ENCODE data around the gene CPNE9.

Gene CPNE9

DNA sequence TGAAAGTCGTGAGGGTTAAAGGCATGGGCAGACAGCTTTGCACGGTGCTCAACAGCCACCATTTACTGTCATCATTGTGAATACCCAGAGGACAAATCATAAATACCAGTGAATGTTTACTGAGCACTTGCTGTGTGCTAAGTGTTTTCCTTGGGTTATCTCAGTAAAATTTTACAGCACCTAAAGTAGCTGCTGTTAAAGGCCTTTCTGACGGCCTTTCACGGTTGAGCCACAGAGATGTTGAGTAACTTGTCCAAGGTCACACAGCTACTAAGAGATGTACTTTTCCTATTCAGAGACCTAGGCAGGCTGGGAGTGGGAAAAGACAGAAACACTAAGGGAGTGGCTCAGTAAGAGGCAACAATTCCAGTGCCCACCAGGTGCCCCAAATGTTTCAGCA, 393 bp upstream of the CPNE9 start:
- Histone ChIP-seq H3K4me1 (no peaks in the 10 kb centered on the region), H3K4me3 (ENCODE audit: low read depth, low read length) (peak overlapping the region; percentile 14; the same call in 1 of the 2 replicates), H3K36me3 (no peaks in the 10 kb centered on the region)

GRCh38 chr3:9704347-9705322, 1.0 kb downstream of the CPNE9 start:
- peak overlapping the region; percentile 57 for H3K4me3 ChIP-seq (ENCODE audit: low read depth, low read length)
- H3K27me3 ChIP-seq: no peaks in the 10 kb centered on the region
- no peaks in the 10 kb centered on the region for H3K9me3 ChIP-seq
- H3K36me3 ChIP-seq: no peaks in the 10 kb centered on the region
- DNase-seq: peak; percentile 76
- TF ChIP-seq, protein P1, sequence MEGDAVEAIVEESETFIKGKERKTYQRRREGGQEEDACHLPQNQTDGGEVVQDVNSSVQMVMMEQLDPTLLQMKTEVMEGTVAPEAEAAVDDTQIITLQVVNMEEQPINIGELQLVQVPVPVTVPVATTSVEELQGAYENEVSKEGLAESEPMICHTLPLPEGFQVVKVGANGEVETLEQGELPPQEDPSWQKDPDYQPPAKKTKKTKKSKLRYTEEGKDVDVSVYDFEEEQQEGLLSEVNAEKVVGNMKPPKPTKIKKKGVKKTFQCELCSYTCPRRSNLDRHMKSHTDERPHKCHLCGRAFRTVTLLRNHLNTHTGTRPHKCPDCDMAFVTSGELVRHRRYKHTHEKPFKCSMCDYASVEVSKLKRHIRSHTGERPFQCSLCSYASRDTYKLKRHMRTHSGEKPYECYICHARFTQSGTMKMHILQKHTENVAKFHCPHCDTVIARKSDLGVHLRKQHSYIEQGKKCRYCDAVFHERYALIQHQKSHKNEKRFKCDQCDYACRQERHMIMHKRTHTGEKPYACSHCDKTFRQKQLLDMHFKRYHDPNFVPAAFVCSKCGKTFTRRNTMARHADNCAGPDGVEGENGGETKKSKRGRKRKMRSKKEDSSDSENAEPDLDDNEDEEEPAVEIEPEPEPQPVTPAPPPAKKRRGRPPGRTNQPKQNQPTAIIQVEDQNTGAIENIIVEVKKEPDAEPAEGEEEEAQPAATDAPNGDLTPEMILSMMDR (IDR thresholded peaks at IDR 0.05; ENCODE audit: low read depth, low read length): no peak
- H3K4me1 ChIP-seq: no peaks in the 10 kb centered on the region

More for the DNA sequence above, 393 bp upstream of the CPNE9 start:
- DNase-seq: no peak
- no peaks in the 10 kb centered on the region for H3K9me3 ChIP-seq
- TF ChIP-seq, protein P1 (IDR thresholded peaks at IDR 0.05; ENCODE audit: low read depth, low read length): no peak
- no peaks in the 10 kb centered on the region for H3K27me3 ChIP-seq

- Histone ChIP-seq H3K4me3 (ENCODE audit: low read depth, low read length) (no peak overlapping the region), H3K9me3 (no peaks in the 10 kb centered on the region), H3K27me3 (no peaks in the 10 kb centered on the region; the same call in 1 of the 2 replicates), H3K36me3 (no peaks in the 10 kb centered on the region), H3K4me1 (no peaks in the 10 kb centered on the region)
- TF ChIP-seq, protein P1 (IDR thresholded peaks at IDR 0.05; ENCODE audit: low read depth, low read length): no peak
- DNase-seq: no peak
Measured at GRCh38 chr3:9710174-9710739, 6.6 kb downstream of the CPNE9 start.

- no peak for DNase-seq
- TF ChIP-seq, protein P1 (IDR thresholded peaks at IDR 0.05; ENCODE audit: low read depth, low read length): no peak
- no peak overlapping the region for H3K4me3 ChIP-seq (ENCODE audit: low read depth, low read length)
Measured at GRCh38 chr3:9712415-9712814, 8.8 kb downstream of the CPNE9 start.

GRCh38 chr3:9713142-9713541, 9.5 kb downstream of the CPNE9 start:
- no peaks in the 10 kb centered on the region for H3K36me3 ChIP-seq
- no peaks in the 10 kb centered on the region; the same call in 1 of the 2 replicates for H3K27me3 ChIP-seq
- H3K9me3 ChIP-seq: no peaks in the 10 kb centered on the region
- no peak overlapping the region for H3K4me3 ChIP-seq (ENCODE audit: low read depth, low read length)
- H3K4me1 ChIP-seq: no peaks in the 10 kb centered on the region; the same call in 1 of the 2 replicates
- TF ChIP-seq, protein P1 (IDR thresholded peaks at IDR 0.05; ENCODE audit: low read depth, low read length): no peak
- no peak for DNase-seq

More at GRCh38 chr3:9712415-9712814, 8.8 kb downstream of the CPNE9 start:
- Histone ChIP-seq H3K36me3 (no peaks in the 10 kb centered on the region), H3K27me3 (no peaks in the 10 kb centered on the region; the same call in 1 of the 2 replicates), H3K4me1 (no peaks in the 10 kb centered on the region; the same call in 1 of the 2 replicates), H3K9me3 (no peaks in the 10 kb centered on the region)
